Ovary (tissue), 3 donors: ENCODE results near the gene SRC.

Experiments used
- CTCF ChIP-seq, 3 donors: fragments of 450-650 bp in 2 of 3; fragments of 200-600 bp in 1 of 3; IDR thresholded peaks; one replicate each; pipeline versions ENCODE4 v1.5.1 to v1.8.0; 2016 to 2022; ENCODE audit warnings: antibody characterized with exemption in 3 of 3, mild to moderate bottlenecking in 1 of 3
- POLR2A ChIP-seq: fragments of 450-650 bp; IDR thresholded peaks from one replicate; pipeline ENCODE4 v1.6.1; 2017; ENCODE audit warnings: antibody characterized with exemption, mild to moderate bottlenecking, moderate library complexity
- donor health status: DM: no; HTN: no; CAD: no.

DNA sequence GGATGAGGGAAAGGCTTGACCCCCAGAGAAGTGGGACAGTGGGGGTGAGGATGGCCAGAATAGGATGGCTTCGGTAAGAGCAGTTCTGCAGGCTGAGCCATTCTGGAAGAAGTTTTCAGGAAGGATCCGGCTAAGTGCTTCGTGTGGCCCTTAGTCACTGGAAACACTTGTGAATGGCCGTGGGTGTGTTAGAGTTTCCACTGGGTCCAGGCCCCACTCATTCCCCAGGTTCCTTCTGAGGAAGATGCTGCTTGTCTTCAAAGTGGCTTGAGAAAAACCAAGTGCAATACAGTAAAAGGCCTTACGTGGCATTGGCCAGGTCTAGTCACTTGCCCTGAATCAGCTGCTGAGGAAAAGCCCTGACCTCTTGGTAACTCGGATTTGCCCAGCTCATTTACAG lies 28.6 kb upstream of the SRC start:
- TF ChIP-seq CTCF (IDR thresholded peaks at IDR 0.05) (no peak), POLR2A (no peak)
